Spleen (tissue), 11 donors: ENCODE measurements around the gene SNX8. TPM values are rescaled to one million over a fixed set of nuclear protein-coding genes. Genes with fewer than 3 reads are reported as not detected.

Experiments used
- DNase-seq: peaks from one replicate; pipeline ENCODE4 v3.0.0-alpha.2; 2020
- H3K27ac ChIP-seq, 8 donors: fragments of 200-600 bp; sonication (generic) in 7 of 8; 1 replicate in 4 of 8; 2 replicates in 4 of 8; pipeline versions ENCODE4 v1.5.0 to v1.8.0; 2016 to 2021; ENCODE audit warnings: inconsistent platforms in 4 of 8, mild to moderate bottlenecking in 4 of 8, moderate library complexity in 1 of 8
- H3K27me3 ChIP-seq, 7 donors: fragments of 200-600 bp; sonication (generic) in 6 of 7; replicated peaks in 1 of 7; 1 replicate in 4 of 7; 2 replicates in 3 of 7; pipeline versions ENCODE4 v1.5.0 to v1.8.0; 2016 to 2021; ENCODE audit warnings: inconsistent platforms in 3 of 7, mild to moderate bottlenecking in 1 of 7
- H3K36me3 ChIP-seq, 6 donors: fragments of 200-600 bp; sonication (generic) in 5 of 6; 1 replicate in 4 of 6; 2 replicates in 2 of 6; pipeline versions ENCODE4 v1.5.0 to v1.8.0; 2016 to 2021; ENCODE audit warnings: inconsistent platforms in 2 of 6
- H3K4me1 ChIP-seq, 6 donors: fragments of 200-600 bp; sonication (generic) in 5 of 6; 1 replicate in 3 of 6; 2 replicates in 3 of 6; pipeline versions ENCODE4 v1.5.0 to v1.8.0; 2016 to 2021; ENCODE audit warnings: inconsistent platforms in 3 of 6
- H3K4me3 ChIP-seq, 8 donors: fragments of 200-600 bp; sonication (generic) in 7 of 8; 1 replicate in 4 of 8; 2 replicates in 4 of 8; pipeline versions ENCODE4 v1.5.0 to v1.8.0; 2016 to 2021; ENCODE audit warnings: inconsistent platforms in 4 of 8, mild to moderate bottlenecking in 4 of 8, moderate library complexity in 2 of 8
- H3K9me3 ChIP-seq, 8 donors: fragments of 200-600 bp; sonication (generic) in 7 of 8; 1 replicate in 4 of 8; 2 replicates in 4 of 8; pipeline versions ENCODE4 v1.5.0 to v1.8.0; 2016 to 2021; ENCODE audit warnings: inconsistent platforms in 4 of 8
- CTCF ChIP-seq, 11 experiments: fragments of 200-600 bp in 7 of 11; fragments of 450-650 bp in 4 of 11; sonication (generic) in 4 of 11; IDR thresholded peaks in 8 of 11; conservative IDR thresholded peaks in 3 of 11; 1 replicate in 7 of 11; 2 replicates in 4 of 11; pipeline versions ENCODE4 v1.4.0 to v1.8.0; 2016 to 2021; ENCODE audit warnings: antibody characterized with exemption in 11 of 11, inconsistent platforms in 4 of 11, mild to moderate bottlenecking in 1 of 11
- POLR2A ChIP-seq, 3 donors: fragments of 450-650 bp; IDR thresholded peaks; one replicate each; pipeline ENCODE4 v1.5.1; 2017; ENCODE audit warnings: antibody characterized with exemption in 3 of 3, mild to moderate bottlenecking in 1 of 3
- POLR2AphosphoS5 ChIP-seq, 3 donors: sonication (generic); formaldehyde crosslinking; IDR thresholded peaks; one replicate each; pipeline ENCODE4 v1.5.1; 2017; ENCODE audit warnings: antibody characterized with exemption in 3 of 3
- WGBS, 5 donors: extraction: QIAGEN DNeasy Blood & Tissue Kit in 3 of 5; methylation state at CpG; one replicate each; pipeline versions ENCODE4 v1.1.5 to v1.1.7; 2013 to 2018; 5-methylcytosine and 5-hydroxymethylcytosine counted together
- intact Hi-C: fragments of 100-400 bp; cut with DNase I; formaldehyde crosslinking; loops from one replicate; pipeline ENCODE4 v1.15.0; 2023; ENCODE audit warnings: low total_unique reads
- polyA plus RNA-seq, 3 donors: library from polyadenylated mRNA; stranded (reverse); fragments of 200-250 nt; gene quantifications; one replicate each; pipeline ENCODE4 v1.2.1, GENCODE V29; 2013
- total RNA-seq, 7 donors: library from RNA; depleted of rRNA in 3 of 7; stranded (reverse); fragments of >200 nt in 3 of 7; fragmentation: NEBNext Ultra II Directional in 4 of 7; extraction: Animal tissue kit (Norgen Biotek cat#: 25700) in 4 of 7; gene quantifications; one replicate each; pipeline versions ENCODE4 v1.1.0 to v1.2.1, GENCODE V29; 2016 to 2021
- donor health status: healthy with polysubstance abuse.
- donor health status: DM: no; HTN: no; CAD: no; lungs with moderate emphysema.
- donor health status: DM: no; HTN: no; CAD: no.
- donor health status: Bipolar disorder and iron deficiency.
- donor health status: healthy.
- donor health status: DM: no; HTN: no; CAD: no.
- donor health status: DM: yes; HTN: yes; CAD: no.

The SNX8 gene
- total and polyA plus RNA-seq, 10 donors, result 48.8 to 196 (median 86.8) TPM

- H3K9me3 ChIP-seq, result no peaks in the 10 kb centered on the region
- no peak overlapping the region for H3K4me3 ChIP-seq
- H3K4me1 ChIP-seq, result peaks cover under 1 to 36% (median 9%) of the 10 kb centered on the region in 6 donors
- TF ChIP-seq POLR2AphosphoS5 (IDR thresholded peaks at IDR 0.05) (peak in 1 of 3 donors; percentile 54), POLR2A (IDR thresholded peaks at IDR 0.05) (no peak), CTCF (IDR thresholded peaks at IDR 0.05 in 8 of 11, conservative IDR thresholded peaks at IDR 0.05 in 3 of 11) (no peak)
- H3K36me3 ChIP-seq, result peaks cover 0 to 90% (median 62%) of the 10 kb centered on the region in 6 donors
- no peak for DNase-seq
- 93 to 94% (median 94%) methylated on average over 24 to 31 of the region's 31 CpGs for WGBS, 5 donors
- no peaks in the 10 kb centered on the region for H3K27me3 ChIP-seq
- intact Hi-C loops, result no loop called here
- H3K27ac ChIP-seq, result no peak overlapping the region
Observed at GRCh38 chr7:2254429-2255144, 59.7 kb downstream of the SNX8 start.

GRCh38 chr7:2253525-2254244 lies 60.6 kb downstream of the SNX8 start:
- Histone ChIP-seq H3K4me3 (no peak overlapping the region), H3K36me3 (peaks cover 0 to 81% (median 57%) of the 10 kb centered on the region in 6 donors), H3K27ac (peak overlapping the region in 1 of 8 donors; percentile 69), H3K27me3 (no peaks in the 10 kb centered on the region), H3K4me1 (peaks cover 9 to 36% (median 15%) of the 10 kb centered on the region in 6 donors), H3K9me3 (no peaks in the 10 kb centered on the region)
- intact Hi-C loops, result no loop called here
- DNase-seq, result no peak
- WGBS, 5 donors, result 86 to 94% (median 91%) methylated on average over 18 to 32 of the region's 32 CpGs
- TF ChIP-seq POLR2A (IDR thresholded peaks at IDR 0.05) (no peak), POLR2AphosphoS5 (IDR thresholded peaks at IDR 0.05) (peak in 1 of 3 donors; percentile 48), CTCF (IDR thresholded peaks at IDR 0.05 in 8 of 11, conservative IDR thresholded peaks at IDR 0.05 in 3 of 11) (no peak)

- H3K27ac ChIP-seq, result peak overlapping the region in 3 of 8 donors; percentile 44 to 69 (median 58)
- H3K36me3 ChIP-seq, result peaks cover 0 to 74% (median 54%) of the 10 kb centered on the region in 6 donors
- intact Hi-C loops, result no loop called here
- 81 to 93% (median 89%) methylated on average over 7 to 9 of the region's 9 CpGs for WGBS, 5 donors
- no peak for DNase-seq
- no peaks in the 10 kb centered on the region for H3K9me3 ChIP-seq
- TF ChIP-seq CTCF (IDR thresholded peaks at IDR 0.05 in 8 of 11, conservative IDR thresholded peaks at IDR 0.05 in 3 of 11) (no peak), POLR2AphosphoS5 (IDR thresholded peaks at IDR 0.05) (peak in 1 of 3 donors; percentile 46), POLR2A (IDR thresholded peaks at IDR 0.05) (no peak)
- H3K4me1 ChIP-seq, result peaks cover 9 to 41% (median 21%) of the 10 kb centered on the region in 6 donors
- H3K27me3 ChIP-seq, result no peaks in the 10 kb centered on the region
- no peak overlapping the region for H3K4me3 ChIP-seq
Observed at GRCh38 chr7:2253021-2253420, 61.2 kb downstream of the SNX8 start.
